ENCODE results near the gene TFAP2A.

- TF ChIP-seq ZNF639 (tag by site-specific recombination; IDR thresholded peaks at IDR 0.05) (no peak), BCL11A (tag by site-specific recombination; IDR thresholded peaks at IDR 0.05; ENCODE audit: low read depth) (no peak), ZNF335 (tag by site-specific recombination; conservative IDR thresholded peaks at IDR 0.05) (no peak), ZNF560 (tag by site-specific recombination; IDR thresholded peaks at IDR 0.05; ENCODE audit: borderline replicate concordance) (no peak)
- TF ChIP-seq, protein P1, sequence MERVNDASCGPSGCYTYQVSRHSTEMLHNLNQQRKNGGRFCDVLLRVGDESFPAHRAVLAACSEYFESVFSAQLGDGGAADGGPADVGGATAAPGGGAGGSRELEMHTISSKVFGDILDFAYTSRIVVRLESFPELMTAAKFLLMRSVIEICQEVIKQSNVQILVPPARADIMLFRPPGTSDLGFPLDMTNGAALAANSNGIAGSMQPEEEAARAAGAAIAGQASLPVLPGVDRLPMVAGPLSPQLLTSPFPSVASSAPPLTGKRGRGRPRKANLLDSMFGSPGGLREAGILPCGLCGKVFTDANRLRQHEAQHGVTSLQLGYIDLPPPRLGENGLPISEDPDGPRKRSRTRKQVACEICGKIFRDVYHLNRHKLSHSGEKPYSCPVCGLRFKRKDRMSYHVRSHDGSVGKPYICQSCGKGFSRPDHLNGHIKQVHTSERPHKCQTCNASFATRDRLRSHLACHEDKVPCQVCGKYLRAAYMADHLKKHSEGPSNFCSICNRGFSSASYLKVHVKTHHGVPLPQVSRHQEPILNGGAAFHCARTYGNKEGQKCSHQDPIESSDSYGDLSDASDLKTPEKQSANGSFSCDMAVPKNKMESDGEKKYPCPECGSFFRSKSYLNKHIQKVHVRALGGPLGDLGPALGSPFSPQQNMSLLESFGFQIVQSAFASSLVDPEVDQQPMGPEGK (tag by site-specific recombination; IDR thresholded peaks at IDR 0.05): no peak
- TF ChIP-seq, protein P2, sequence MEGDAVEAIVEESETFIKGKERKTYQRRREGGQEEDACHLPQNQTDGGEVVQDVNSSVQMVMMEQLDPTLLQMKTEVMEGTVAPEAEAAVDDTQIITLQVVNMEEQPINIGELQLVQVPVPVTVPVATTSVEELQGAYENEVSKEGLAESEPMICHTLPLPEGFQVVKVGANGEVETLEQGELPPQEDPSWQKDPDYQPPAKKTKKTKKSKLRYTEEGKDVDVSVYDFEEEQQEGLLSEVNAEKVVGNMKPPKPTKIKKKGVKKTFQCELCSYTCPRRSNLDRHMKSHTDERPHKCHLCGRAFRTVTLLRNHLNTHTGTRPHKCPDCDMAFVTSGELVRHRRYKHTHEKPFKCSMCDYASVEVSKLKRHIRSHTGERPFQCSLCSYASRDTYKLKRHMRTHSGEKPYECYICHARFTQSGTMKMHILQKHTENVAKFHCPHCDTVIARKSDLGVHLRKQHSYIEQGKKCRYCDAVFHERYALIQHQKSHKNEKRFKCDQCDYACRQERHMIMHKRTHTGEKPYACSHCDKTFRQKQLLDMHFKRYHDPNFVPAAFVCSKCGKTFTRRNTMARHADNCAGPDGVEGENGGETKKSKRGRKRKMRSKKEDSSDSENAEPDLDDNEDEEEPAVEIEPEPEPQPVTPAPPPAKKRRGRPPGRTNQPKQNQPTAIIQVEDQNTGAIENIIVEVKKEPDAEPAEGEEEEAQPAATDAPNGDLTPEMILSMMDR (tag by site-specific recombination; IDR thresholded peaks at IDR 0.05): no peak
These were observed 24.2 kb downstream of the TFAP2A start for GRCh38 chr6:10390495-10391298.

All from HEK293 (cell line).